ENCODE measurements around the gene PPP6R3.

GRCh38 chr11:68655406-68655805, 194.9 kb downstream of the PPP6R3 start:
- TF ChIP-seq CTCF (IDR thresholded peaks at IDR 0.05), result no peak
- TF ChIP-seq MXI1 (IDR thresholded peaks at IDR 0.05; ENCODE audit: low read depth, low read length), result no peak
- TF ChIP-seq SMC3 (IDR thresholded peaks at IDR 0.05; ENCODE audit: low read depth, low read length), result no peak
- TF ChIP-seq POLR2AphosphoS5 (IDR thresholded peaks at IDR 0.05; ENCODE audit: low read depth, low read length), result no peak
- no peak for TF ChIP-seq RFX5 (IDR thresholded peaks at IDR 0.05; ENCODE audit: low read length)

Measured in SK-N-SH (cell line).